HG02571 (cell line): ENCODE data around the gene IGBP1.
"Not testable (repeated sequence)": the region's sequence is repeated elsewhere in the genome, so short reads cannot be mapped to it uniquely, and the experiment has no call there.

Source experiments
- ATAC-seq: cut with Tn5 transposase; IDR thresholded peaks from one replicate; pipeline ENCODE4 v1.9.1; 2021; ENCODE audit warnings: mild to moderate bottlenecking, moderate library complexity; ENCODE audit not compliant: unreplicated experiment

IGBP1 gene

DNA sequence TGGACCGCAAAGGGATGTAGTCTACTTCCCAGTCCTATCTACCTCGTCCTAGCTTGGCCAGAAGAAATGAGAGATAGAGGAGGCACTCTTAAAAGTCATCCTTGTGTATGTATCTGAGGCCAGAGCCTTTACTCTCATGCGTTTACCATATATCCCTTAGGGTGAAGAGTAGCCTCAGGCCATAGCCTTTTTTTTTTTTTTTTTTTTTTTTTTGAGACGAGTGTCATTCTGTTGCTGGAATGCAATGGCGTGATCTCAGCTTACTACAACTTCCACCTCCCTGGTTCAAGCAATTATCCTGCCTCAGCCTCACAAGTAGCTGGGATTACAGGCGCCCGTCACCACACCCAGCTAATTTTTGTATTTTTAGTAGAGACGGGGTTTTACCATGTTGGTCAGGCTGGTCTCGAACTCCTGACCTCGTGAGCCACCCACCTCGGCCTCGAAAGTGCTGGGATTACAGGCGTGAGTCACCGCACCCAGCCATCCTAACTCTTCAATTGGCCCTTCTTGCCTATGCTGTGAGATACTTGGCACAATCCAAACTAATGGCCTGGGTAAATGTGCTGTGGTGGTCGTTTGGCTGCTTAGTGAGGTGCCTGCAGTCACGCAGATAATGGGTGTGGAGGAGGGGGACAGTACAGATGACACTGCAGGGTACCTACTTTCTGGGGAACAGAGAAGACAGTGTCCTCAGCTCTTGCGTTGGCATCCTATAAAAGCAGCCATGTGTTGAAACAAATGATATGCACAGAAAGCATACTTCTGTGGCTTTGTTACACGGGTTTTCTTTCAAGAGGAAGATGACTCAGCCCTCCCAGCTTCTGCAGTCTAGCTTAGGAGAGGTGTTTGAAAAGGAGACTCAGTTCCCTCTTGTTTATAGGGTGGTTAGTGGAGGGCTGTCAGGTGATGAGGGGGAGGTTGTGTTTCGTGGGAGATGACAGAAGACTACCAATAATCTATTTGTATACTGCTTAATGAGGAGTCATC is 33.6 kb downstream of the IGBP1 start:
- ATAC-seq = no peak

DNA sequence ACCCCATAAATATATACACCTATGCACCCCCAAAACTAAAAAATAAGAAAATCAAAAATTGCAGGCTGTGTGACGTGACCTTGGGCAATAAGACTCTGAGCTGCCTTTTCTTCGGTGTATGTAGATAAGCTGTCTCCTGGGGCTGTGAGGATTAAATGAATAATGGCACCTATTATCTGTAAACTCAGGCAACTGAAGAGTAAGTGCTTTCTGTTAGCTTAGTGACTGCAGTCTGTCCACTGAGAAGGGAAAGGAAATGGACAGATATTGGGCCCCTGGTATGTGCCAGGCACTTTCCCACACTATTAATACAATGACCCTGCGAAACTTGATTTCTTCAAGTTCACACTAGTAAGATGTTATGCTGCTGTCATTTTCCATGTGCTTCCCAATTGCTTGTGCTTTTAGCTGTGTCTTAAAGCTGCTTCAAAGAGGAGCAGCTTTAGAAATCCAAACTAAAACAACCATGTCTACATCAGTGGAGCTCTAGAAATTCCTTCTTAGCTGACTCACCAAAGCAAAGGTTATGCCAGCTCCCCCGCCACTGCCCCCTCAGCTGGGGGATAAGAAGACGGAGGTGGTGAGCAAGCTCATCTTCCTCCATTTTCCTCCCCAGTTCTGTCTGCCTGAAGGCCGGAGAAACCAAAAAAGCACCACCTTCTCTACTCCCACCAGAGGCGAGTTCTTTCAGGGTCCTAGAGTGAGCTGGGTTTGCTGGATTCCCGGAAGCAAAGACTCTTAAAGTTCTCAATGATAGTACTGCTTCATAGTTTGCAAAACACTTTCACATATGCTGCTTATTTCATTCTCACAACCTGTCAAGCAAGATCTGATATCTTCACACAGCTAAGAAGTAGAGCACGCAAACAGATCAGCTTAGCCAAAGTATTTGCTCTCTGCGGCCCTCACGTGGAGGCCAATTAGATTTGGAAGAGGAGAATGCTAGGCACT is 35.3 kb downstream of the IGBP1 start:
- no peak for ATAC-seq

DNA sequence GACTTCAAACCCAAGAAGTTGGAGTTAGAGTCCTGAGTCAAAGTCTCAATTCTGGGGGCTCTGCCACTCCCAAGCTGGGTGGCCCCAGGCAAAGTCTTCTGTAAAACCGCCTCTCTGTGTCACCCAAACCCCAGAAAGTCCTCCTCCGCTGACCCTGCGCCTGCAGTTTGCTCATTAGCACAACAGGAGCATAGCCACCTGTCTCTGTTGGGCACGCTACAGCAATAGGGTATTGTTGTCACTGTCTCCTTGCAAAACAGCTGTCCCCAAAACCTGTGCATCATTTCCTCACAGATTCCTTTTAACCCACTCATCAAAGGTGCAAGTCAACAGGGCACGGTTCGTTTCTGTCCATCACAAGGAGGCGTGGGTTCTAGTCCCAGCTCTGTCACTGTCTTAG is 36.0 kb downstream of the IGBP1 start:
- no peak for ATAC-seq

DNA sequence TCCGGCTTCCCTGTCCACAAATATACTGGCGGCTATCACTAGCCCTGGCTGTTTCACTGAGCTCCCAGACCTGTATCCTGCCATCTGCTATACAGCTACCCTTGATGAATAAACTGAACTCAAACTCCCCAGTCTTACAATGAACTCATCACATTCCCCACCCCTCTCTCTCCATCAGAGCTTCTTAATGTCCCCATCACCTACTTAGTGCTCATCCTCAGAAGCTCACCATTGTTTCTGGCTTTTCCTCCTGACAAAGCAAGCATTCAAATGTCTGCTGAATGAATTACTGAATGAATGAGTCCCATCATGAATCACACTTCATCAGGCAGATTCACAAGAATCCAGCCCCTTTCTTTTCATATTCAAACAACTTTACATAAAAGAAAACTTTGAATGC is 38.4 kb downstream of the IGBP1 start:
- no peak for ATAC-seq

DNA sequence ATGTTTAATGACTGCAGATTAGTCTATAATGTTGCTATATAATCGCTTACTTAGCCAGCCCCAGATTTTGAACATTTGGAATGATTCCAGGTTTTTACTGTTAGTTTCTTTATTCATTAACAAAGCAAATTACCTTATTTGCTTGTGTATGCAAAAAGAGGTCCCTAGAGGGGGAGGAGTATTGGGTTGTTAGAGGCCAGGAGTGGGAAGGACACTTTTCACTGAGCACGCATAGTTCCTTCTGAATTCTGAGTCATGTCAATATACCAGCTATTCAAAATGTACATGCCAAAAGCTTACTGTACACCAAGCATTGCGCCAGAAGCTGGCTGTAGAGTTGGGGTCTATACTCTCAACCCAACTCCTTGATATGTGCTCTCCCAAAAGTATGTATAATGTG is 39.0 kb downstream of the IGBP1 start:
- no peak for ATAC-seq

DNA sequence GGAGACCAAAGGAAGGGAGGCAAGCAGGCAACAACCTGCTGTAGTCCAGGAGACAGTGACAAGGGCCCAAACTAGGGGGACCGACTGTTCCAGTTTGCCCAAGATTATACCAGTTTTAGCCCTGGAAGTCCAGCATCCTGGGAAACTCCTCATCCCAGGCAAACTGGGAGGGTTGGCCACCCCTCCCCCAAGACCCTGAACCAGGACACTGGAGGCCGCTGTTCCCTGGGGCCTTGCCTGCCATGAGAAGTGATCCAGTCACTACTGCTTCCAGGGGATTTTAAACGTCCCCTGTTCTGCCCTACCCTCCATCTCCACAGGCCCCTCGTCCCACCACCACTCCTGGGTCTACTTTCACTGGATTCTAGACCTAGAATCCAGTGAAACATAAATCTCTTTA is 39.7 kb downstream of the IGBP1 start:
- no peak for ATAC-seq

DNA sequence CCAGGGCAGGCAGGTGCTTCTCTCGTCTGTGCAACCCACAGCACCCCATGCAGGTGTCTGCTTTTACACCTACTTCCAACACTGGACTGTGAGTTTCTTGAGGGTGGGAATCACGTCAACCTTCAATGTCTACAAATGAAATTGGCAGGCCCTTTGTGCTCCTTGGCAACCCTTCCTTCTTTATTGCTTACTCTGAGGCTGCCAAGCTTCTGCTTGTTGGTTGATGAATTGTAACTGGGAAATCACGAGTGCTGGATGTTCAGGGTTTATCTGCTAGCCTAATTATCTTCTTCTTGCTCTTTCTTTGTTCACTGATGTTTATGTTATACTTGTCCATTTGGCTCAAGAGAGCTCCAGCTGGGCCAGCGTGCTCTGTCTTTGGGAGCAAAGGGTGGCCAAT is 41.5 kb downstream of the IGBP1 start:
- ATAC-seq = no peak

DNA sequence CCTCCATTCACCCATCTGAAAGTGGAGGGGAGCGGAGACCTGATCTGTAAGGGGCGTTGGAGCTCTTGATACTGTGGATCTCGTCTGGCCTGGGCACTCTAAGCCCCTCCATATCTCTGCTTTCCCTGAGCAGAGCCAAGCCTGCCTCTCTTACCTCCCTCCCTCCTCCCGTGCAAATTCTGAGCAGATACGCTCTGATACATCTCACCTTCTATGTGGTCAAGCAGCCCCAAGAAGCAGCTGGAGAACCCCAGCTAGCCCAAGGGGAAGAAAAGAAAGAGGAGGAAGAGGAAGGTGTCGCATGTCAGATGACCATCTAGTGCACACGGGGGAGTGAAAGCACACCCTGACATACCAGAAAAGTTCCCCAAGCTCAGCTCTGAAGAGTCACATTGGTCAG is 42.1 kb downstream of the IGBP1 start:
- no peak for ATAC-seq

DNA sequence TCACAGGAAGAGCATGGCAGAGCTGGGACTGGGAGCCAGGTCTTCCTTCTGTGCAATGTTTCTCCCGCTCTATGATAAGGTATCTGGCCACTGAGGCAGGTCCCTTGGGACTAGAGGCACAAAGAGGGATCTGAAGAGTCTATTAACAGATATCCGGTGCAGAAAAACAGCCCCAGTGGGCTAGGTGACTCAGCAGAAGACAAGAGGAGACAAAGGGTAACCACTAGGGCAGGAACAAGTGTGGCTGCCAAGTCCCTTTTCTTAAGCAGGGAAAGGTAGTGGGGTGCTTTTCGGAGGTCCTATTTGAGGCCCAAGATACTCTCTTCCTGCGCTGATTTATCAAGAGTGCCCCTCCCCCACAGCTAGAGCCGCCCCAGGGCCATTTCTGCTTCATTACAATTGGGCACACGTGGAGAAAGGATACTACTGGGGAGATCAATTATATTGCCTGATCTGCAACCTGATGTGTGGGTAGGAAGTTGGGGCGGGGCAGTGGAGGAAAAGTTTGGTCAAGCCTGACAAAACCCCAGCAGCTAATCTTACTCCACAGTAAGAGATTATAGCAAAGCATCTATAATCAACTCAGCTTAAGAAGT is 43.8 kb downstream of the IGBP1 start, which contains the start of gene DGAT2L6:
Gene DGAT2L6, plus strand, starts transcription at position 546 of the 596 bp plus-strand sequence. CDS start 100 bp downstream, outside the sequence.
- ATAC-seq = no peak

DNA sequence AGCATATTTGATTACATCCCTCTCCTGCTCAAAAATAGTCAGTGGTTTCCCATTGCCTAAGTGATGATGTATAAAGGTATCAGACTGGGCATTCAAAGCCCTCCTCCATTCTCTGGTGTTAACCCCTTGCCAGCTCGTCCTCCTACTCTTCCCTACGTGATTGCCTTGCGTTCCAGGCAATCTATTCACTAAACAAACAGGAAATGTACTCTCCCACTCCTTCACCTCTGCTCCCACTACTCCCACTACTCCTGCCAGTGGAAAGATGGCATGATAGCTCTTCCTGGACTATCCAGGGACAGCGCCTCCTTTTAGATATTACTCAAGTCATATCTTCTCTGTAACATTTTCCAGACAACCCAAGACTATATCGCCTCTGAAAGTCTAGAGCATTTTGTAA is 49.8 kb downstream of the IGBP1 start:
- ATAC-seq = no peak

DNA sequence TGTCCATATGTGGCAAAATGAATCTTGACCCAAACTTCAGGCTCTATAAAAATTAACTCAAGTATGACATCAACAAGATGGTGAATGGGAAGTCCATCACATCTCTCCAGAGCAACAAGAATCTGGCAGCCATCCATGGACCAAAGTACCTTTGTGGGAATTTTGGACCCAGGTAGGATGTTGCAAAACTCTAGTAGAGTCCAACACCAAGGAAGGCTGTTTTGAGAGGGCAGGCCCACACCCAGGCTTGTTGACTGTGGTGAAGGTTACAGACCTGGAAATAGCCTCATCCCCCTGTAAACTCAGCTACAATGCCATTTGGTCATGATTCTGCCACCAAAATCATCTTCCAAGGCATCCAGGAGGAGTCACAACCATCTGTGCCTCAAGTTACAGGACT is 57.0 kb downstream of the IGBP1 start:
- no peak for ATAC-seq

DNA sequence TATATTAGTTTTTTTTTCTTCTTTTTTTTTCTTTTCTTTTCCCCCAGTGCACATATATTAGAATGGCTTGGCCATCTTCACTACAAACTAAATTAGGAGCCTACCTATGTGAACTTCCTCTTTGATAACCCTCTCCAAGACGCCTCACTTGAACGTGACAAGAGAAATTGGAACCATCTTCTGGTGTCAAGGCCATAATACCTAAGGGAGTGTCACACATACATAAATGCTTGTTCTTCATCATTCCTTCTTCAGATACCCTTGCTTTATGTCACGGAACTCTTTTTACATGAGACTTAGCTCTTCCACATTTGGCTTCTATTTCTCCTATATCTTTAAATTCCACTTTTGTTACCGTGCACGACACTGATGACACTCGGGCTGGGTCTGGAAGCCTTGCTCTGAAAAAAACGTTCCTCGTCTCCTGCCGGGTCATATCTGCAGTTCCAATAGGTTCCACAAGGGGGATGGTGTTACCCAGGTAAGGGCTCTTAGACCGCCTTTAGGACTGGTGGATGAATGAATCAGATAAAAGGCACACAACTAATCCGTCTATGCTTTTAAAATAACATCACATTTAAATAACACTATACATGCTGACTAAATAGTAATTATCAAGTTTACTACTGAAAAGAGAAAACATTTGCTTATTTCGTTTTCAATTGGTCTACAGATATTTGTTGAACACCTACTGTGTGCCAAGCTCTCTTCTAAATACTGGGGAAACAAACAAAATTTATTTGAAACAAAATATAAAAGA is 63.9 kb downstream of the IGBP1 start:
- ATAC-seq = no peak

DNA sequence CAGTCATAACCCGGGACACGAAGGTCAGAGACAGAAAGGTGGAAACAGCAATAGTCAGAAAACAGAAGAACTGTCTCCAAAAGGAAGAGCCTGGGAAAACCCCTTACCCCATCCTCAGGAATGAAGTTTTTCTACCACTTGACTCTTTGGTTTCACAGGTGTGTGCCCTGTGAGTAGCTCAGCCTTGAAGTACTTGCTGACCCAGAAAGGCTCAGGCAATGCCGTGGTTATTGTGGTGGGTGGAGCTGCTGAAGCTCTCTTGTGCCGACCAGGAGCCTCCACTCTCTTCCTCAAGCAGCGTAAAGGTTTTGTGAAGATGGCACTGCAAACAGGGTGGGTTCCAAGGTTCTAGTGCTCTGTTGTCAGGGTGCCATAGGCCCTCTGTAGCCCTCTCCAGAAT is 68.5 kb downstream of the IGBP1 start:
- ATAC-seq = no peak

DNA sequence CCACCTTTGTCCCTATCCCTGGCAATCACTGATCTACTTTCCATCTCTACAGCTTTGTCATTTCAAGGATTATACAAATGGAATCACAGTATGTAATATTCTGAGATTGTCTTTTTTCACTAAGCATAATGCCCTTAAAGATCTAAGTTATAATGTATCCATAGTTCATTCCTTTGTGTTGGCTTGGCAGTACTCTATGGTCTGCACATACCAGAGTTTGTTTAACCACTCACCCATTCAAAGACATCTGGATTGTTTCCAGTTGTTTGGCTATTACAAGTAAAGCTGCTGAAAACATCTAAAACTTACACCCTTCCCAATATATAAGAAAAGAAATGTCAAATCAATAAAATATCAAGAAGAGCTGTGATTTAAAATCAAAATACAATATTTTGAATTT is 75.2 kb downstream of the IGBP1 start:
- no peak for ATAC-seq

DNA sequence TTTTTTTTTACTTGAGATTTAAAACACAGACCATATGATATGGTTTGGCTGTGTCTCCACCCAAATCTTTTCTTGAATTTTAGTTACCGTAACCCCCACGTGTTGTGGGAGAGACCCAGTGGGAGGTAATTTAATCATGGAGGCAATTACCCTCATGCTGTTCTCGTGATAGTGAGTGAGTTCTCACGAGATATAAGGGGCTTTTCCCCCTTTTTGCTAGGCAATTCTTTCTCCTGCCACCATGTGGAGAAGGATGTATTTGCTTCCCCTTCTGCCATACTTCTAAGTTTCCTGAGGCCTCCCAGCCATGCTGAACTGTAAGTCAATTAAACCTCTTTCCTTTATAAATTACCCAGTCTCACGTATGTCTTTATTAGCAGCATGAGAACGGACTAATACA is 76.3 kb downstream of the IGBP1 start:
- not testable (repeated sequence) for ATAC-seq
